ENCODE measurements around the gene CHST6.
"Not testable (repeated sequence)": the region's sequence is repeated elsewhere in the genome, so short reads cannot be mapped to it uniquely, and the experiment has no call there.

Gene CHST6

DNA sequence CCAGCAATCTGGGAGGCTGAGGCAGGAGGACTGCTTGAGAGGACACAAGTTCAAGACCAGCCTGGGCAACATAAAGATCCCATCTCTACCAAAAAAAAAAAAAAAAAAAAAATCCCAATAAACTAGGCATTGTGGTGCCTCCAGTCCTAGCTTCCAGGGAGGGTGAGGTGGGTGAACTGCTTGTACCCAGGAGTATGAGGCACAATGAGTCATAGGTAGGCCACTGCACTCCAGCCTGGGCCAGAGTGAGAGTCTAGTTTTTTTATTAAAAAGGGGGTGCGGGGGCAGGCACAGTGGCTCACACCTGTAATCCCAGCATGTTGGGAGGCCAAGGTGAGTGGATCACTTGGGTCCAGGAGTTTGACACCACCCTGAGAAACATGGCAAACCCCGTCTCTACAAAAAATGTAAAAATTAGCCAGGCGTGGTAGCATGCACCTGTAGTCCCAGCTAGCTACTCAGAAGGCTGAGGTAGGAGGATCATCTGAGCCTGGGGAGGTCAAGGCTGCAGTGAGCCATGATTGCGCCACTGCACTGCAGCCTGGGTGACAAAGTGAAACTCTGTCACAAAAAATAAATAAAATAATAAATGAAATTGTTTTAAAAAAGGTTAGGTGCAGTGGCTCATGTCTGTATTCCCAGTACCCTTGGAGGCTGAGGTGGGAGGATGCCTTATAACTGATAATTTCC, 7.8 kb upstream of the CHST6 start:
- no peak for DNase-seq

GRCh38 chr16:75501820-75502219, 6.6 kb upstream of the CHST6 start:
- not testable (repeated sequence) for DNase-seq

GRCh38 chr16:75501359-75501758, 6.1 kb upstream of the CHST6 start:
- DNase-seq, result no peak

- DNase-seq, result not testable (repeated sequence)
Measured at GRCh38 chr16:75498605-75499322, 3.5 kb upstream of the CHST6 start.

DNA sequence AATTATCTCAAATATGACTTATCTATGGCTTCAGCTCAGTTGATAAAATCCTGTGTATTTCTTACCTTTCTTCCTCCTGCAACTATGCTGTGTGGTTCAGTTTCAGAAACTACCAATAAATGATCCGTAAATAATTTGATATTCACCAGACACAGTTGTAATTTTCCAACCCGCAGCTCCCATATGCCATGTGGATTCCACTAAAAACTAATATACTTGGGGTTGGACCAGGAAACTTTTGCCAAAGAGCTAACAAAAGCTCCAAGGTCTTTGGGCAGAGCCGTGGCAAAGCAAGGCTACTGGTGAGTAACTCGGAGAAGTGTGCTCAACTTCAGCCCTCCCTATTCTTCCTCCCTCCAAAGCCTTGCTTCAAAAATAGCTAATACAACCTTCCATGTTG, 2.3 kb upstream of the CHST6 start:
- DNase-seq, result no peak

DNA sequence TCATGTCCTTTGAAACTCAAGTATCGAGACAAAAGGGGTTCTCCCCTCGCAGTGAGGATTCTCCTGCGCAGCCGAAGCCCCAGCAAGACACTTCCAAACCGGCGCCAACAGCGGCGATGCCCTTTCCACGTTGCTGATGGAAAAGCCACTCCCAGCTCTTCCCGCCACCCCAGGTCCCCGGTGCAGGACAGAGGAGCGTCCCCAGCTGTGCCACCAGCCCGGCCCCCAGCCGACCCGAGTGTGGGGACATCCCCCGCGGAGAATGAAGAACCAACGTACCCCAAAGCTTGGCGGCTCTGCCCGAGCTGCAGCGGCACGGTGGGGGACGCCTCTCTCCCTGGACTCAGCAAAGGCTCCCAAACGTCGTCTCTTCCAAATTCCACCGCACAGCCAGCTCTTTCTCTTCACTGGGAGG, 573 bp downstream of the CHST6 start:
- no peak for DNase-seq

DNA sequence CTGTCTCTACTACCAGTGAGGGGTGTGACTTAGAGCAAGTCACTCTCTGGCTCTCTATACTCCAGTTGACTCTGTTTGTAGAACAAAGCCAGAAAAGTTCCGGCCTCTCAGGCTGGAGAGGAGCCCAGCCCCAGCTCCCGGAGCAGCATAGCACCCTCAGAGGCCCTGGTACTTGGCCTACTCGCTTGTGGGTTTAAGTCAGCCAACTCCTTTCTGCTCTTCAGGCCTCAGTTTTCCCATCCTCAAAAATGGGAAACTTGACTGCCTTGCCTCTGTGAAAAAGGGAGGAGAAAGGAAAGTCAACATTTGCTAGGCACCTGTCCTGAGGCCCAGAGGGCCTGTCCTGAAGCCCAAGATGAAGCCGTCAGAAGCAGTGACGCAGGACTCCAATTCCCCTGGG, 1.1 kb downstream of the CHST6 start:
- no peak for DNase-seq

- no peak for DNase-seq
Measured at GRCh38 chr16:75491876-75492275, 3.4 kb downstream of the CHST6 start.

DNA sequence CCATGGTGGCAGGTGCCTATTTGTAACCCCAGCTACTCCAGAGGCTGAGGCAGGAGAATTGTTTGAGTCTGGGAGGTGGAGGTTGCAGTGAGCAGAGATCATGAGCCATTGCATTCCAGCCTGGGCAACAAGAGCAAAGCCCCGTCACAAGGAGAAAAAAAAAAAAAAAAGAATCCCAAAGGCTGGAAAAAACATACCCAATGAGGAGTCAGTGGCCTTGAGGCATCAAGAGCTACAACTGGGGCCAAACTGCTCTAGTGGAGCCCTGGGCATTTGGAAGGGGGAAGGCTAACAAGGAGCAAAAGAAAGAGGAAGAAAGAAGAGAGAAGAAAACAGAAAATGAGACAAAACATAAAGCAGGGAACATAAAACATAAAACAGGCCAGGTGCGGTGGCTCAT, 6.9 kb downstream of the CHST6 start:
- DNase-seq, result no peak

- DNase-seq, result no peak
Measured at GRCh38 chr16:75486676-75487313, 8.4 kb downstream of the CHST6 start.

DNA sequence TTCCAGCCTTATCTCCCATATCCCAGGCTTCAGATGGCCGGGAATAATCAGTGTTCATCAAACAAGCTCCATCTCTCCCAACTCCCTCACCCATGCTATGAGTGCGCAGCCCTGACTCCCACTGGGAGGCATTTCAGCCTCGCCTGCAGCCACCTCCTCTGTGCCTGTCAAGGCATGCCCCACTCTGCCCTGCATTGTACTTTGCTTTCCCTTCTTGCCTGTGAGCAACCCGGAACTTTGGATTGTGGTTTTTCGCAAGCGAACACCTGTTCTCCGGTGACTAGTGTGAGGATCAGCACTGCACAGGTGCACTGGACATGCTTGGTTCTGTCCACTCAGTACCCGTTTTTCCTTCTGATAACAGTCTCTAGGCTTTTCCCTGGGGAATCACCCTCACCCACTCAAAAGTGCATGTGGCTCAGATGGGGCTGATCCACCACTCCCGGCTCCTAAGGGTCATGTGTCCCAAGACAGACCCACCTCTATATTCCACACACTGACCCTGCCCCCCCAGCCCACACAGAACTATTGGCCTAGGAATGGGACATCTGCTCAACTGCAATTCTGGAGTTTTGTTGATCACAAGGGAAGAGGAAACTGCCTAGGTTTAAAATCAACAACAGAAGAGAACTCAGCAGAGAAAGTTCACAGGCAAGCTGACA, 9.1 kb downstream of the CHST6 start:
- DNase-seq, result no peak

DNA sequence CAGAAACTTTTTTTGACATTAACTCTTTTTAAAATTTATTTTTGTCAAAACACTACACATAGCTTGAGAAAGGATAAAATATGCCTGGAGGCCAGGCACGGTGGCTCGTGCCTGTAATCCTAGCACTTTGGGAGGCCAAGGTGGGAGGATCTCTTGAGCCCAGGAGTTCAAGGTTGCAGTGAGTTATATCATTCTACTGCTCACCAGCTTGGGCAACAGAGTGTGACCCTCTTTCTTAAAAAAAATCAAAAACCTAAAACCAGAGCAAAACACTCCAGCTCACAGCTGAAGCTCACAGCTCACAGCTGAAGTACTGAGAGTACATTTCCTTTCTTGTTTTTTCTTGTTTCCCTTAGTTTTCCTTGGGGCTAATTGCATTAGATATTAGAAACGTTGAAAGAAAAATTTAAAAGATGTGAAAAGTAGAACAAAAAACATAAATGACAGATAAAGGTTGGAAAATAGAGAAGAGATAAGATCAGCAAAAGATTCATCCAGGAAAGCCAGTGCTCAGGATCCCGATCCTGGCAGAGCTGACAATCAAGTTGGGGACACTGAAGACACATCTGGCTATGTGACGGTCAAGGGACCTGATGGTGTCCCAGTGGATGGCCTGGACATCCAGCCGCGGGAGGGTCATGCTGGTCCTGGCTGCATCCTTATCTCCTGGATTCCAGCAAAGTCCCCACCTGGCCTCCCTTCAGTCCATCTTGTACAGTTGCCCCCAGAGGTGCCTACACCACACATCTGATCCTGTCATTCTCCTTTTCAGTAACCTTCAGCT, 9.8 kb downstream of the CHST6 start:
- DNase-seq, result no peak

DNA sequence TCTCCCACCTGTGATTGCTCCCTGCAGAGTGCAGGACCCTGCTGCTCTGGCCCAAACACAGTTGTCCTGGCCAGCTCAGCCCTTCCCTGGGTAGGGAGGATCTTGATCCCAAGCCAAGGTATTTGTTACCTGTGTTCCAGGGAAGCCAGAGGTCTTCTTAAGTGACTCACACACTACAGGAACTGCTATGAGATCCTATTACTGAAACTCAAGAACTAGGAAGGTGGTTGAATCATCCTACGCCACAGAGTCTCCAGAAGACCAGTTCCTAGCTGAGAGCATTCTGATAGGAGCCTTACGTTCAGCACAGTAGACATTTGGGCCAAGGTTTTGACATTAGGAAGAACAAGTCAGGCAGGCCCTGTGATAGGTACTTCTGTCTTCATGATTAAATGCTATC, 12.0 kb downstream of the CHST6 start:
- DNase-seq, result no peak

GRCh38 chr16:75482434-75483205, 12.6 kb downstream of the CHST6 start:
- DNase-seq, result no peak

- no peak for DNase-seq
Measured at GRCh38 chr16:75481475-75481874, 13.8 kb downstream of the CHST6 start.

GRCh38 chr16:75479421-75479990, 15.7 kb downstream of the CHST6 start:
- no peak for DNase-seq

DNA sequence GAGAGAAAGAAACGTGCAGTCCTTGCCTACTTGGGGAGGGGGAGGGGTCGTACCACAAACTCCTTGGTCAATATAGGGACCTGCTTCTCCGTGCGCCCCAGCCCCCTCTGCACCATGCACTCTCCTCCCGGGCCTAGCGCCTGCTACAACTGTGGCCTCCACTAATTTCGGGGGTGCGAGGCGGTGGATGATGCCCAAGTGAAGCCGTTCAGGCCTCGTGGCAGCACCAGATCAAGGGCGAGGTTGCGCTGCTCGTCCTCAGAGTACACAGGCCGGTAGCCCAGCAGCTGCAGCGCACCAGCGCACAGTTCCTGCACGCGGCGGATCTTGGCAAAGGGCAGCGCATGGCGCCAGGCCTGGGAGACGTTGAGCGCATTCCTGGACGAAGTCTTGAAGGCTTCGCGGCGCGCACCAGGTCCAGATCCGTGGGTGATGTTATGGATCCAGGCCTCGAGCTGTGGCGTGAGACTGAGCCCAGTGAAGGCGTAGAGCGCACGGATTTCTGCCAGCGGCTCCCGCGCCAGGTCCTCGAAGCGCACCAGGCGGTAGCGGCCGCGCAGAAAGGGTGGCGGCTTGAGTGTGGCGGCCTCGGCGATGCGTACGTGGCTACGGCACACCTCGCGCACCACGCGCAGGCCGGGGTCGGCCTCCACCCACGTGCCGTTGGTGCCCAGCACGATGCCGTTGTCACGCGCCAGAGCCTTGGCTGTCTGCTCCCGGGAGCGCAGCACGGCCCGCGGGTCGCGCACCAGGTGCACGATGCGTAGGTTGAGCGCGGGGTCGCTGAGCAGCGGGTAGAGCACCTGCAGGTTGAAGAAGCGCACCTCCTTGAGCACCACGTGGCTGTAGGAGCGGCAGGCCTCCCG, 16.5 kb downstream of the CHST6 start:
- DNase-seq, result no peak

DNA sequence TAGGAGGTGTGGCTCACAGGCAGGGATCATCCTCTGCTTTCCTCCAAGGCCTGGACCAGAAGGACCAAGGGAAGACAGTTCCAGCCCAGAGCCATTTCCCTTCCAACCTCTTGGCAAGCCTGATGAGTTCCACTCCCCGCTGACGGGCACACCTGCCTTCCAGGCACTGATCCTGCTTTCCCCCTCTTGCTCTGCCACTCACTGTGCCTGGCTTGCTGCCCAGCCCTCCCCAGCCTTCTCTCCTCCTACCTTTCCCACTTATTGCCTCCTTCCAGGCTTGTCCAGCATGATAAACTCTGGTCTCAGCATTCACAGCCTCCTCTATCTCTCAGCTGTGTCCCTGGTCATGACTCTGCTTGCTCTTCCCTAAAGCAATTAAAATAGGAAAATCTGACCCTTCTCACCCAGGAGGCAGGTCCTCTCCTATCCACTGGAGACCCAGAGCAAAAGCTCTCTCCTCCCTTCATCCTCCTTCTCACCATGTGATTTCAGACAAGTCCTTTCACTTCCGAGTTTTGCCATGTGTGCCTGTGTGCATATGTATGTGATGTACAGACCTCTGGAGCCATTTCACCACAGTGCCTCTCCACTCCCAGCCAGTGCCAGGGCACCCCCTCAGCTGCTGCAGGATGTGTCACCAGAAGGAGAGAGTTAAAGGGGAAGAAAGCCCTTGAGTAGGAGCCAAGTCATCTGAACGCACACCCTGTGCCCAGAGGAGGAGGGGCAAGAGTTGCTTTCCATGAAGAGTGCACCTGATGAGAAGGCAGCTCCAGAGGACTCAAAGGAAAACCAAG, 17.4 kb downstream of the CHST6 start:
- DNase-seq, result no peak

DNA sequence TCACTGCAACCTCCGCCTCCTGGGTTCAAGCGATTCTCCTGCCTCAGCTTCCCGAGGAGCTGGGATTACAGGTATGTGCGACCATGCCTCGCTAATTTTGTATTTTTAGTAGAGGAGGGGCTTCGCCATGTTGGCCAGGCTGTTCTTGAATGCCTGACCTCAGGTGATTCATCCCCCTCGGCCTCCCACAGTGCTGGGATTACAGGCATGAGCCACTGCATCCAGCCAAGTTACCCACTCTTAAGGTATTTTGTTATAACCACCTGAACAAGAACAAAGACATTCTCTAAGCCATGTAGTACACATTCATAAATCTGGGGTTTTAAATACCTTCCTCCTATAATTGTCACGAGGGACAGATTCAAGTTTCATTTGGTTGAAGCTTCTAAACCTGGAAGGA, 18.4 kb downstream of the CHST6 start:
- no peak for DNase-seq

GRCh38 chr16:75475420-75475847, 19.8 kb downstream of the CHST6 start:
- no peak for DNase-seq
